Activated CD4-positive, CD25-positive, alpha-beta regulatory T cell (primary cell): ENCODE results near the gene MT1F.

Experiments
- DNase-seq, 4 experiments: peaks; one replicate each; lab custom pipeline; 2025; lab: John Stamatoyannopoulos, UW

MT1F gene

DNA sequence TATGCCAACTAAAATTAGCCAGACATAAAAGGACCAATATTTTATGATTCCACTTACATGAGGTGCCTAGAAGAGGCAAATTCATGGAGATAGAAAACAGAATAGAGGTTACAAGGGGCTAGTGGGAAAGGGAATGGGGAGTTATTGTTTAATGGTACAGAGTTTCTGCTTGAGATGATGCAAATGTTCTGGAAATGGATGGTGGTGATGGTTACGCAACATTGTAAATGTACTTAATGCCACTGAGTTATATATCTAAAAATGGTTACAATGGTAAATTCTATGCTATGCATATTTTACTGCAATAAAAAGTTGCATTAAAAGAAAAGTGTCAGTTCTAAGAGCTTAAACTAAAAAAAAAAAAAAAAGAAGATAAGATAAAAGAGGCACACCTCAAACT is 42.4 kb downstream of the MT1F start:
- DNase-seq: no peak

GRCh38 chr16:56700631-56701030 is 42.9 kb downstream of the MT1F start:
- DNase-seq: no peak

GRCh38 chr16:56701534-56701933 is 43.8 kb downstream of the MT1F start:
- no peak for DNase-seq

GRCh38 chr16:56702836-56703235 is 45.1 kb downstream of the MT1F start:
- no peak for DNase-seq
